NOMO-1 treated with dmso at 0.1 percent for 144 hours (cell line): ENCODE data around the gene ANKRD11.
"Not testable (repeated sequence)": the region's sequence is repeated elsewhere in the genome, so short reads cannot be mapped to it uniquely, and the experiment has no call there.

ENCODE experiments used
- DNase-seq: peaks from one replicate; lab custom pipeline; 2025; ENCODE audit not compliant: unreplicated experiment; lab: John Stamatoyannopoulos, UW

The ANKRD11 gene

DNA sequence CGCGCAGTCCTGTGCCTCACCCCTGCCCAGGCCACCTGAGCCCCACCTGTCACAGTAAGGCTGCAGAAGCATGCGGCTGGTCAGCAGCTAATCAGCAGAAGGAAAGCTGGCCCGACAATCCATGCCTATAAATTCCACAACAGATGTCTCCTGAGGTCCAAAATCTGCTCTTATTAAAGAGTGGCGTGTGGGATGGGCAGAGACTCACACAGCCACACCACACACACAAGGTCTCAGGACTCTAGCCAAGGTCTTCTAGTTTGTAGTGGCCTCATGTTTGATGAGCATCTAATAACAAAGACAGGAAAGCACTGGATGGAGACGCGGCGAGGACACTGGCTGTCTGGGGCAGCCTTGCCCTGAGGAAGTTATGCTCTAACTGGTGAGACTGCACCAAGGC, 55.9 kb downstream of the ANKRD11 start:
- no peak for DNase-seq

DNA sequence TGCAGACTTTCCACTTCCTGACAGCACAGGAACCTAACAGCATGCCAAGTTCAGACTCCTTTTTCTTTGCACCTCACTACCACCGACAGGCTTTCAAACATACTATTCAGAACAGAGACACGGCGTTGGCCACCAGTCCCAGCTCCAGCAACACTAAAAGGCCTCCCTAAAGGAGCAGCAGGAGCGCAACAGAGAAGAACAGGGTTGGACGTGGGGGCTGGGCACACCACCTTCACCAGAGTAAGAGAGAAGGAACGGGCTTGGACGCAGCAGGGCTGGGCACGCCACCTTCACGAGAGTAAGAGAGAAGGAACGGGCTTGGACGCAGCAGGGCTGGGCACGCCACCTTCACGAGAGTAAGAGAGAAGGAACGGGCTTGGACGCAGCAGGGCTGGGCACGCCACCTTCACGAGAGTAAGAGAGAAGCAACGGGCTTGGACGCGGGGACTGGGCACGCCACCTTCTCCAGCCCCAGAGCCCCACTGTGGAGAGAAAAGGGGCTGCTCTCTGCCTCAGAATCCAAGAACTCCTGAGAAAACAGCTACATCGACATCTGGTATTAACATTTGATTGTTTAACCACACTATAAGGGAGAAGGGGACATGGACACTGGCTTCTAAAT, 56.9 kb downstream of the ANKRD11 start:
- not testable (repeated sequence) for DNase-seq

DNA sequence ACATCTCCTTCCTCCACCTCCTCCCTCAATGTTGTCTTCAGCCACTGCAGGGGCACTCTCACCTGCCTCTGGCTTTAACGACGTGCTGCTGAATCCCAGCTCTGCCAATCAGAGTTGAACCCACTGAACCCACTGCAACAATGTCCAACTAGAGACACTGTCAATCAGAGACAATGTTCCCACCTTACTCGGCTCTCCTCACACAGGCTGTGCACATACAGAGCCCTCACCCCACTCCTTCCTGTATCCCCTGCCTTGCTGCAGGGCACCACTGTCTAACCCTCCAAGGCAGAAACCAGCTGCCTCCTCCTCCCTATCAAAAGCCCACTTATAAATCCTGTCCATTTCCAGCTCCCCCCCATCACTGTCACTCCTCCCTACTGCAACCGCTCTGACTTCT, 58.7 kb downstream of the ANKRD11 start:
- no peak for DNase-seq

DNA sequence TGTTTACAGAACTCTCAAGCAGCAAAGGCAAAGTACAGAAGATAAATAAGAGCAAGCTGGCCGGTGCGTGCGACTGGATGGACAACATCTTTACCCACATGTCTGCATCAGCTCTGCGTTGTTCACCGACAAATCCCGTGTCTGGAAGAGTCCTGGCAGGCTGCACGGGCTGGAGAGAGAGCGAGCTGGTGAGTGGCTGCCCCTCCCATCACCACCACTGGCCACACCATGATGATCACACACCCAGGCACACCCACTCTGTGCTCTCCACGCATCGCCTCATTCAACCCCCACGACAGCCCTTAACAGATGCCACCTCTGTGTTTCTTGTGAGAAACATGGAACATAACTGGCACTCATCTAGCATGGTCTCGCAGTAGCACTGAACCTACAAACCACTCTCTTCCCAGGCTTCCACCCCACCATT, 59.2 kb downstream of the ANKRD11 start:
- no peak for DNase-seq

DNA sequence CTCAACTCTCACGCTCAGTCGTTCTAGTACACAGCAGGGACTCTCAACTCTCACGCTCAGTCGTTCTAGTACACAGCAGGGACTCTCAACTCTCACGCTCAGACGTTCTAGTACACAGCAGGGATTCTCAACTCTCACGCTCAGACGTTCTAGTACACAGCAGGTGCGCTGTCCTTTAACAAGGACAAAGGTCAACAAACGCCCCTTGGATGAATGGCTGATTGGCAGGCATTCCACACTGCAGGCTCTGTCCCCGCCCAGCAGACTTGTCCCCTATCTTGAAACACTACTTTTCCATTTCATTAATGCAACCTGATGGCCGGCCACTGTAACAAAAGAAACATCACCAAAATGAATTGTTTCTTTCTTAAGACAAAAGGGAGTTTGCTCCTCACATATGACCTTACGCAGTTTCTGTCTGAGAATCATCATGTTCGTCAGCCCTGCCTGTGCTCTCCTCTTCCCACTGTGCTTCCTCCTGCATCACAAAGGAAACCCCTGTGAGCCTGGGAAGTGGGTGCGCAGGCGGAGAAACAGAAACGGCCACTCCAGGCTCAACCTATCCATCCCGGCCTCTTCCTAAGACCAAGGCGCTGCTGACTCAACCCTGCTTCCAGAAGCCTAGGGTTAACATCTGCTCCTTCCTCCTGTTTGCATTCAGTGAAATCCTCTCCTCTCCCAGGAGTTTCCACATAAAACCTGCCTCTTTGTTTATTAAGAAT, 59.8 kb downstream of the ANKRD11 start:
- no peak for DNase-seq

DNA sequence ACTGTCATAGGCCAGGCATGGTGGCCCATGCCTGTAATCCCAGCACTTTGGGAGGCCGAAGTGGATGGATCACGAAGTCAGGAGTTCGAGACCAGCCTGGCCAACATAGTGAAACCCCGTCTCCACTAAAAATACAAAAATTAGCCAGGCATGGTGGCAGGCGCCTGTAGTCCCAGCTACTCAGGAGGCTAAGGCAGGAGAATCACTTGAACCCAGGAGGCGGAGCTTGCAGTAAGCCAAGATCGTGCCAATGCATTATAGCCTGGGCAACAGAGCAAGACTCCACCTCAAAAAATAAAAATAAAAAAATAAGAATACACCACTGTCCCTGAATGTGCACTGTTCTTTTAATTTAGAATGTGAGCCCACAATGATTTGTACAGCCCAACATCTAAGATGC, 61.8 kb downstream of the ANKRD11 start:
- DNase-seq = not testable (repeated sequence)

DNA sequence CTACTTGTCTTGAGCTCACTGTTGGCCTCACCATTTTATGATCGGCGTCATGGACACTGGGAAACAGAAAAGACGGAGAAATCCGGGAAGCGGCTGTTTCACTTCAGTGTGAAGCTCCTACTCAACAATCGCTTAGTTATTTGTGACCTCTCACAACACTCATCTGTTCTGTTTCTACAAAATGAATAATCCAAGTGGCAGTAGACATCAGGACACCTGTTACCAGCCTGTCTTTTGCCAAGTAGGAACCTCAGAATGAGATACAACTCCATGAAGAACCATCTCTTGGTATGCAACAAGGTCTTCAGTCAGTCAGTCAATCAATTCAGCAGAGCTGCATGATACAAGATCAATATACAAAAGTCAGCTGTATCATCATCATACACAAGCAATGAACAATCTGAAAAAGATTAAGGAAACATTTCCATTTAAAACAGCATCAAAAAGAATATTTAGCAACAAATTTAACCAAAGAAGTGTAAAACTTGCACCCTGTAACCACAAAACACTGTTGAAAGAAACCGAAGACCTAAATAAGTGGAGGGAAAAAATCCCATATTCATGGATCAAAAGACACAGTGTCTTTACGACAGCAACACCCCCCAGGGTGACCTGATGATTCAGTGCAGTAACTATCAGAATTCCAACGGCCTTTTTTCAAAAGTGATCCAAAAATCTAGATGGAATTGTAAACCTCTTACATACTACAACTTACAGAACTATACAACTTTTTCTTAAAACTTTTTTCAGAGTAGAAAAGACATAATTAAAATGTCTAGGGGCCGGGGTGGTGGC, 63.4 kb downstream of the ANKRD11 start:
- DNase-seq = no peak

DNA sequence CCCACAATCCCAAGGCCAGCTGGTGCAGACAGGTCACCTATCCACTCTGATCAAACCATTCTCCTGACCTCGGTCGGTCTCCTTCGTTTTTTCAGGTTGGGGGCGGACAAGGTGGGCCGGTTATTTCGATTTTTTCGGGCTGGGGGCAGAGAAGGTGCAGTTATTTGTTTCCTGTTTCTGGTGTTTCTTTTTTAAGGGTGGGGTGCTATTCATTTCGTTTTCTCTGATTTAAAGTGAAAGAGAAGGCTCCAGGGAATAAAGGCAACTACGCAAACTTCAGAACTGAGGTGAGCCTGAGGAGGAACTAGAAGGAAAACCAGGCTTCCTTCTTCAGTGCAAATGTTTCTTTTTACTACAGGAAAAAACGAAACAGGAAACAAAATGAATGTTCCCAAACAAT, 64.8 kb downstream of the ANKRD11 start:
- DNase-seq = no peak

DNA sequence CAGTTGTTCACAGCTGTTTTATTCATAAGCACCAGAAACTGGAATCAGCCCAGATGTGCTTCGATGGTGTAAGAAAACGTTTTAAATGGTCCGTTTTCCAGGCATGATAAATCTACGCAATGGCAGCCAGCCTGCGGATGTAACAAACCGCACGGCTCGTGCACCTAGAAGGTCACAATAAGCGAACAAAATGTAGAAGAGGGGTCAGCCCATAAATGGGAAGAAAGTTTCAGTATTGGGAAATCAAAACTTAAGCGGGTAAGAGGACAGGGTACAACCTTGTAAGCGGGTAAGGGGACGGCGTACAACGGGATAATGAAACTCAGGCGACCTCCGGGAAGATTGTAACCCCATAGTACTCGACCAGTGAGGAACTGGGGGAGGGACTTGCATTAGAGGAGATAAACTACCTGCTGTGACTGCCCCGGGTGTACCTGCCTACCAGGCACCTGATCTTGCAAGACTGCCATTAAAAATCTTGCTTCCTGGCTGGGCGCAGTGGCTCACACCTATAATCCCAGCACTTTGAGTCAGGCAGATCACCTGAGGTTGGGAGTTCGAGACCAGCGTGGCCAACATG, 66.6 kb downstream of the ANKRD11 start:
- peak; percentile 35 for DNase-seq

DNA sequence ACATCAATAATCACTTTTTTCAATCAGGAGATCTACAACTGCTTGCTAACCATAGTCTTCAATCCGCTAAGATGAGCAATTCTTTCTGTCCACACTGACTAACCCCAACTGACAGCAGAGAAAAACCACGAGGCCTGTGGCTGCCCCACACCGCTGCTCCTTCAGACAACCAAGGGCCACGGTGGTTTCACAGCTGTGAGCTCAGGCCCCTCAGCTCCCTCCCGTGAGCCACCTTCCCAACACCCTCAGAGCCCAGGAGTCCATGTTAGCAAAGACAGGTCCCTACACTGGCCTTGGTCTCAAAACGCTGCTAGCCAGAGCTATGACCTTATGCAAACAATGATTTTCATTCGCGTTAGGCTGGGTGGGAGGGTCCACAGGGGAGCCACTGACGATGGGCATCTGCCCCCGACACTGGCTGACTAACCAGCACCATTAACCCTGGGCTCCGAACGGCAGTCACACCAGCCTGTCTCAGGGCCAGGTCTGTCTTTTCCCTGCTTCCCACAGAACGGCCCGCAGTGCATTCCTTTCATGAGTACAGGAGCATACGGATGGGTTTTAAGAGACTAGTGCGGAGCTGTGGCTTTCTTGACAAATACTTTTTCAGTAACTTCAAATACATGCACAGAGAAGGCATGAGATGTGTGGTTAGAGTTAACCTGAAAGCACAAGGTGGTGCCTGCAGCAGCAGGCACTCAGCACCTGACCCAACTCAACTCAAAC, 67.3 kb downstream of the ANKRD11 start:
- DNase-seq = no peak

DNA sequence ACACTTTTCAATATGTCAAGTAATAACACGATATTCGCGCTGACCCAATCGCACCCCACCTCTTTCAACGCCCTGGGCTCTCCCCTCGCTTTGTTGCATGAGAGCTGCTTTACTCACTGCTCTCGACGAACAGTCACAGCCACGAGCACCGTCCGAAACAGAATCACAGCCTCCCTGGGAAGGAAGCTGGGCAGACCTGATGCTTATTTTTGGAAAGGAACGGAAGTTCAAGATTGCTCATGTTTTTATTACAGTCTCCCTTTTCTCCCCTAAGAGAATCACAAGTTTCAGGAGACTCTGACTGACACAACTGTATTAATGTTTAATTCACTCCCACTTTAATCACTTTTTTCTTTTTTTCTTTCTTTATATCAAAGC, 67.8 kb downstream of the ANKRD11 start:
- DNase-seq = peak; percentile 44

DNA sequence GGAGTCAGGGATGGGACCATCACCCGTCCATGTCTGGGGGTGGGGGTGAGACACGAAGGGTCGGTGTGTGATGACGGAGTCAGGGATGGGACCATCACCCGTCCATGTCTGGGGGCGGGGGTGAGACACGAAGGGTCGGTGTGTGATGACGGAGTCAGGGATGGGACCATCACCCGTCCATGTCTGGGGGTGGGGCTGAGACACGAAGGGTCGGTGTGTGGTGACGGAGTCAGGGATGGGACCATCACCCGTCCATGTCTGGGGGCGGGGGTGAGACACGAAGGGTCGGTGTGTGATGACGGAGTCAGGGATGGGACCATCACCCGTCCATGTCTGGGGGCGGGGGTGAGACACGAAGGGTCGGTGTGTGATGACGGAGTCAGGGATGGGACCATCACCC, 69.1 kb downstream of the ANKRD11 start:
- DNase-seq = not testable (repeated sequence)

DNA sequence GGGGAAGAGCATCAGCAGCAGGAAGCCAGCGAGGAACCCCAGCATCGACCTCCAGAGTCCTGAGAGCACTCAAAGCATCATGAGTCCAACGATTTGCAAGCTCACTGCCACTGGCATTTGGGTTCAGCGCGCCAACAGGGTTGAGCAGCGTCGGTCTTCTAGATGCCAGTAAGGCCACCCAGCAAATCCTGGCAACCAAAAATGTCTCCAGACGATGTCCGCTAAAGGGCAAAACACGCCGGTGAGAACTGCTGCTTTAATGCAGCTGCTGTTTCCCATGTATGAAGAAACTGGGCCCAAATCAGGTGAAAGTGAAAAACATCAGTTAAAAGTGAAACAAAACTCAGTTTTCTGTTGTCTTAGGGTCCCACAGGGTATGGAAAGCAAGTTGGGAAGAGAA, 70.2 kb downstream of the ANKRD11 start:
- no peak for DNase-seq

DNA sequence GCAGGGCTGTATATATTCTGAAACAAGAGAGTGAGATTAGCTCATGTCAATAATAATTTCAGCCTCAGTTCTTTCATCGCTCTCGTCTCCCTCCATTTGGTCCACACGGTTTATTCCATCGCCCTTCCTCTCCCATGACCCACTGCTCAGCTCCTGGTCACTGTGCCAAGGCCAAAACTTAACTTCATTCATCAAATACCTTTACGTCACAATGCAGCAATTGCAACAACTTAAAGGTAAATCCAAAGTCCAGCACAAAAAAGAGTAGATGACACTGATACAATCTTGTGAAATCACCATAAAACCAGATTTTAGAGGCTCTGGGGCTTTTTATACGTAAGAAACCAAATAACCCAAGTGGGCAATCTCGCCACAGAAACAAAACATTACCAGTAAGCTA, 72.0 kb downstream of the ANKRD11 start:
- no peak for DNase-seq

DNA sequence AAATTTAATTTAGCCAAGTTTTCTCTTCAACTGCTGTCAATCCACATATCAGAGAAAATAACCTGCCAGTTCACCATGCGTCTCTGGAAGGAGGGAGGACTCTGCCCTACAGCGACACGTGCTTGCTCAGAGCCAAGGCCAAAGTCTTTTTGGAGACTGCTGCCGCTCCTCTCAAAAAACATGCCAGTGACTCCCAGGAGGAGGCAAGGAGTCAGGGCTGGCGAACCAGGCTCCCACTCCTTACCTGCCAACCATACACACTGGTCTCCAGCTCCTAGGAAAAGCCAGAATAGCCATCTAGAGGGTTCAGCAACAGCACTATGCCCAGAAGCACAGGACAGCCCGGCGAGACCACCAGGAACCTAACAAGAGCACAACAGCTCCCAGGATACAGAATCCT, 73.0 kb downstream of the ANKRD11 start:
- no peak for DNase-seq

DNA sequence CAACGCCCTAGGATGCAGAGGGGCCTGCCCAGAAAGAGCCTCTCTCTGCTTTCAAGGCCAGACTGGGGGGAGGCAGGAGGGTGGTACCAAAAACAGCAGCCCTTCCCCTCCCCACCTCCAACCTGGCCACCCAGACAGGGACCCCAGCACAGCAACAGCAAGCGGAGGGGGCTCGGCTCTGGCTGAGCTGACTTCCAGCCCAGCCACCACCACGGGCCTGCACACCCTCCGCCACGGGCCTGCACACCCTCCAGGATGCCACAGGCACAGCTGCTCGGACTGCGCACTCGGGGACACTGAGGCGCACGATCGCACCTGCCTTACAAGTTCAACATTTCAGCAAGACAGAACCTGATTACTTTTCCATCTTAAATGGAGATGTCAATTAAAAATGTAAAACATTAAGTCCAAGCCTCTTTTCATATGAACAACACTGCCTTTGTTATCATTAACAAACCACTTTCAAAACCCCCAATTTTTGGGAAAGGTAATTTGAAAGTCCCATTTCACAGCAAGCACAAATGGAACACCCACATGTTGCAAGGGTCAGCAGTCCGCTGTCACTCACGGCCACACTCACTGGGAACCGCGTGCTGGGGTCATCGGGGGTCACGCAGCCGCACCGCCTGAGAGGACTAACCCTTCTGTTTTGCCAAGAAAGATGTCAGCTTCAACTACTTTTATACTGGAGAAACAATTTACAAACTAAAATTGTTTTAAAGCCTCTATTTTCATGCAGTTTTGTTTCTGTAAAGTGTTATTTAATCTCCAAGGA, 76.4 kb downstream of the ANKRD11 start:
- no peak for DNase-seq

DNA sequence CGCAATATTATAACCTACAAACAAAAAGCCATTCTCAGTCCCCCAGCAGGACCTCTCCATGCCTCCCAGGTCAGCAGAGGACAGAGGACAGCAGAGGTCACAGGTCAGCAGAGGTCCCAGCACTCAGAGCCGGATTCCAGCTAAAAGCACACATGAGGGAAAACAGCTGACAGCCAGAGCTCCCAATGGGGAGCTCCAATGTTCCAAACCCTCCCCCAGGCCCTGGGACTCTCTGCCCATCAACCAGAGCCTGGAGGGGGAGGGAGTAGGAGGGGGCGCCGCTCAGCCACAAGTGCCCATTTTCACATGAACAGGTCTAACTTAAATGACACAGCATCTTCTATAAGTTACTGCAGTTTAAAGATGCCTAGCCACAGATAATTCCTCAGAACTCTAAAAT, 77.5 kb downstream of the ANKRD11 start:
- no peak for DNase-seq

DNA sequence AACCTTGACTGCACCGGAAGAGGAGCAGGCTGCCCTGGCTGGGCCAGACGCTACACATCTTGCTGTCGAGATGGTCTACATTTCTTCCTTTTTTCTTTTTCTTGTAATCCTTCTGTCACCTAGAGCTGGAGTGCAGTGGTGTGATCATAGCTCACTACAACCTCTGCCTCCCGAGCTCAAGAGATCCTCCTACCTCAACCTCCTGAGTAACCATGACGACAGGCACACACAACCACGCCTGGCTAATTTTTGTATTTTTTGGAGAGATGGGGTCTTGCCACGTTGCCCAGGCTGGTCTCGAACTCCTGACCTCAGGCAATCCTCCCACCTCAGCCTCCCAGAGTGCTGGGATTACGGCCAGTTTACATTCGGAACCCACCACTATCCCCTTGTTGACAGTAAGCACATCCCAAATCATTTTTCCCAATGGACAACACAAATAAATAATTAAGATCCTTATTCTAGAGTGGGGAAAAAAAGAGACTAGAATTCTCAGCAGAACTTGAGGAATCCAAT, 79.0 kb downstream of the ANKRD11 start:
- no peak for DNase-seq

DNA sequence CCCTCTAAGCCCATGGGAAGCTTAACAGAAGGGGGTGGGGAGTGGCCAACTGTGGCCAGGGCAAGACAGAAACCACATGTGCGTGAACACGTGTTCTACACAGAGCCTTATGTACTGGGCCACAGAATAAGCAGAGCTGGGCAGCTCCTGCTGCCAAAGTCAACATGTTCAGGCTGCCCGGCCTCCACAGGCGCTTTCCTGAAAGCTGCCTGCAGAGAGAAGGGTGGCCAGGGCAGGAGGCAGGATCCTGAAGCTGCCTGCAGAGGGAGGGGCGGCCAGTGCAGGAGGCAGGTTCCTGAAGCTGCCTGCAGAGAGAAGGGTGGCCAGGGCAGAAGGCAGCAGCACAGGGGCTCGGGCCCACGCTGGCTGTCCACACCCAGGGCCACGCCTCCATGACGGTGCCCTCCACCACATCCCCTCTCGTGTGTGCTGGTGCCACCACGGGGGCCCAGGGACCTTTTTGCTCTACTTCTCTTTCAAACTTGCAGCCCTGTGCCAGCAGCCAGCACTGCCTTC, 79.5 kb downstream of the ANKRD11 start:
- no peak for DNase-seq

DNA sequence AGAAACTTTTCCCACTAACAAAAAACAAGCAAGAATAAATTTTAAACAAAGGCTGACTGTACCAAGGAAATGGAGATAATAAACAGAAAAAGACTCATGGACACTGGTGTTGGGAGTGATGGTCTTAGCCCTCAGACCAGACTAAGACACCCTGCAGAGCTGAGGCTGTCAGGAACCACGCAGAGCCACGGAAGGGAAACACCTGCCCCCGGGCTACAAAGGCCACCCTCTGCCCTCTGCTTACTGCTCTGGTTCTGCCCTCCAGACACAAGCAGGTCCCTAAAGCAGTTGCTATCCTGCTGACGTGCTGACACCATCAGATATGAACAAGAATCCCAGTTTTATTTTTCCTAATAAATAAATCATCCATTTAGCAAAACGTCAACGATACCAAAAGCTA, 80.0 kb downstream of the ANKRD11 start:
- no peak for DNase-seq
